ENCODE results near the gene MDFI.

The MDFI gene

DNA sequence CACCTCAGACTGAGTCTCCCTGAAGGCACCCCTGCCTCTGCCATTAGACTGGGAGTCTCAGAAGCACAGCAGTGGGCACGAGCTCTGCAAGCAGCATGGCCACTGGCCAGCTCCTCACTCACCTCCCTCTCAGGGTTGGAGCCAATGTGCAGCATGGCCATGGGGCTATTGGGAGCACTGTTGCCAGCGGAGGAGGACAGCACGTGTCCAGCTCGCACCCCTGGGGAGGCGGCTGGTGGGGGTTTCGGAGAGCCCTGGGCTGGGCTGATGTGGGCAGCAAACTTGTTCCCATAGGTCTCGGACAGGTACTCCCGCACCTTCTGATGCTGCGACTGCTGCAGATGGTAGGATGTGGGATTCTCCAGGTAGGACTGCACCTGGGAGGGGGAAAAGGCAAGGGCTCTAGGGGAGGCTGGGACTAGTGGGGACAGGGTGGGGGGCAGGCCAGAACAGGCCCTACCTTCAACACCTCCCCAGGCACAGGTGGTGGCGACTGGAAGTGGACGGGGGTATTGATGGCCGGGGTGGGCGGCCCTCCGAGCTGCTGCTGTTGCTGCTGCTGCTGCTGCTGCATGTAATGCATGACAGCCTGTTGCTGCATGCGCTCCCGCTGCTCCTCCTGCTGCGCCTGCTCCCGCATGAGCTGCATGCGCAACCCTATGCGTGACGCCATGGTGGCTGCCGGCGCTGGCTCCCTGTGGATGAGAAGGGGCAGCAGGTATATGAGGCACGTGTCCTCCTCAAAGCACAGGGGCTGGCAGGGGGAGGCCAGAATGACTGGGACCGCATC, 52.5 kb downstream of the MDFI start:
- FAIRE-seq = no peak

DNA sequence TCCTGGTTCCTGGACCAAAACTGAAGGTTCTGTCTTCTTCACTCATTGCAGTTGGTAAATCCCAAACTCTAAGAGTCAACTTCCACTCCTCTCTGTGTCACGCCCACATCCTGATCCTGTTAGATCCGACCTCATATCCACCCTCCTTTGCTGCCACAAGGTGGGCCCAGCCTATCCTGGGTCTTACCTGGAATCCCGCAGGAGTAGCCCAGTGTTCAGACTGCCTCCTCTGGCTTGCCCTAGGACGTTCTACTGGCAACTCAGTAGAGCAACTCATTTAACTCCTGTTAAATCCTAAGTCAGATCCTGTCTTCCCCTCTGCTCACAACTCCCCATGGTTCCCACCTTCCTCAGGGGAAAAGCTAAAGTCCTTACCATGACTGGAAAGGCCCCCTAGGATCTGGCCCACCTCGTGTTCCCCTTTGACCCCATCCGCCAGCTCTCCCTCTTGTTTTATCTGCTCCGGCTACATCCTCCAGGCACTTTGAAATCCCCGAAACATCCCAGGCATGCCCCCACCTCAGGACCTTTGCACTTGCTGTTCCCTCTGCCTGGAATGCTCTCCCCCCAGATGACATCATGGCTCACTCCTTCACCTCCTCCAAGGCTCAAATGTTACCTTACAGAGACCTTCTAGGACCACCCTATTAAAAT, 53.3 kb downstream of the MDFI start:
- no peak for FAIRE-seq

DNA sequence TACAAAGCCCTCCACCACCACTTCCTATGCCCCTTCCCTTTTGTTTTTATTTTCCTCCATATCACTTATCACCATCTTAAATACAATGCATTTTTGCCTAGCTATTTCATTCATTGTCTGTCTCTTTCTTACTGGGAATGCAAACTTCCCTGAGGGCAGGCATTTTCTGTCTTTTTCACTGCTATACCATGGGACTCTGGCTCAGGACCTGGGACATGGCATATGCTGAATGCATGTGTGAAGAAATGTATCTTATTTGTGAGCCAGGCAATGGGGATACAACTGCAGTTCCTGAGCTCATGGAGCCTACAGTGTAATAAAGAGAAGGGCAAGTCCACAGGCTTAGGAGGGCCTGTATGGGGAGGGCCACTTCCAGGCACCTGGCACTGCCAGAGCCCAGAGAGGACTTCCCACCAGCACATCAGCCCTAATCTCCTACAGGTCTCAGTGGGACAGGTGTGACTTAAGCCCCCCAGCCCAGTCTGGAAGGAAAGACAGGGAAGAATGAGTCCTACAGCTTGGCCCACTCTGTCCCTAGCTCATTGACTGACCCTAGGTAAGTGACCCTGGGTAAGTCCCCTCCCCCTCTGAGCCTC, 53.9 kb downstream of the MDFI start:
- no peak for FAIRE-seq

DNA sequence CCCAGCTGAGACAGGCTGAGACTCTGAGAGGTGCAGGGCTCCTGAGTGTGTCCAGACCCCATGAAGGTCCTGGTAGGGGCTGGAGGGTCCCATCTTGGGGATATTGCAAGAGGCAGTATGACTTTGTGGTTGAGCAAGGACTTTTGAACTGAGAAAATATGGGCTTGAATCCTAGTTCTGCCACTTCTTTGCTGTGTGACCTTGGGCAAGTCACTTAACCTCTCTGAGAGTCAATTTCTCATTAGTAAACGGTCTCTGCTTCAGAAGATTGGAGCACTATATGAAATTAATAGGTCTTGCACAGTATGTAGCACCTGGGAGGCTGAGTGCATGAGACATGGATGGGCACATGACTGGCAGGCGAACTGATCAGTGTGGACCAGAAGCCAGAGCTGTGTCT, 54.5 kb downstream of the MDFI start:
- no peak for FAIRE-seq

DNA sequence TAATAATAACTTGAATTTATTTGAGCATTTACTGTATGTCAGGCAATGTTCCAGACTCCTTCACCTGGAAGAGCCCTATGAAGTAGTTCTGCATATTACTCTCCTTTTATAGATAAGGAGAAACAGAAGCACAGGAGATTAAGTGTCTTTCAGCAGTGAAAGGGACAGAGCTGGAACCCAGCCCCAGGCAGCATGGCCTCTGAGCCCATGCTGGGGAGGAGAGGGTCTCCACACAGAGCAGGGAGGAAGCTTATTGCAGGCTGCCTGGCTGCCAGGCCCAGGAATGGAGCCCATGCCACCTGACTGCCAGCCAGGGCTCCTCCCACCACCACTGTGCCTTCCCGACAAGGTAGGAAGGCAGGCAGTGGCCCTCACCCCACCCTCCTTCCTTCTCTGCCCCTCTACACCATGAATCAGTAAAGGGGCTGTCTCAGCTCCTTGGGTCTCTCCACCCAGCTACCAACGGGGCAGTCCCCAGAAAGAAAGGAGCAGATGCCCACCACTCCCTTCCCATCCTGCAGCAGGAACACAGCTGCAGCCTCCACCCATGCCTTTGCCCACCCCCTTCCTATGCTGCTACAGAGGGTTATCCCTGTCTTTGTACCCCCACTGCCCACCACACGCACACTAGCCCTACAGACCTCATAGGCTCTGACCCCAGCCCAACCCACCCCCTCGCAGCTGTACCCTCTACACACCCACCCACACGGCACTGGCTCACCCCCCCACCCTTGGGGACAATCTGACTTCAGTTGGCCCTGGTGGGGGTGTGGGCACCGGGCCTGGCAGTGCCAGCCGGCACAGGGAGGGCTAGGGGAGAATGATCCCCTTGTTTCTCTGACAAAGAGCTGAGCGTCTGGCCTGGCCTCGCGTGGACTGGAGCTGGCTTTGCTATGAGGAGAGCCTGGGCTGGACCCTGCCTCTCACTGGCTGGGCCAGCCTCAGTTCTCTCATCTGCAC, 55.3 kb downstream of the MDFI start:
- no peak for FAIRE-seq

DNA sequence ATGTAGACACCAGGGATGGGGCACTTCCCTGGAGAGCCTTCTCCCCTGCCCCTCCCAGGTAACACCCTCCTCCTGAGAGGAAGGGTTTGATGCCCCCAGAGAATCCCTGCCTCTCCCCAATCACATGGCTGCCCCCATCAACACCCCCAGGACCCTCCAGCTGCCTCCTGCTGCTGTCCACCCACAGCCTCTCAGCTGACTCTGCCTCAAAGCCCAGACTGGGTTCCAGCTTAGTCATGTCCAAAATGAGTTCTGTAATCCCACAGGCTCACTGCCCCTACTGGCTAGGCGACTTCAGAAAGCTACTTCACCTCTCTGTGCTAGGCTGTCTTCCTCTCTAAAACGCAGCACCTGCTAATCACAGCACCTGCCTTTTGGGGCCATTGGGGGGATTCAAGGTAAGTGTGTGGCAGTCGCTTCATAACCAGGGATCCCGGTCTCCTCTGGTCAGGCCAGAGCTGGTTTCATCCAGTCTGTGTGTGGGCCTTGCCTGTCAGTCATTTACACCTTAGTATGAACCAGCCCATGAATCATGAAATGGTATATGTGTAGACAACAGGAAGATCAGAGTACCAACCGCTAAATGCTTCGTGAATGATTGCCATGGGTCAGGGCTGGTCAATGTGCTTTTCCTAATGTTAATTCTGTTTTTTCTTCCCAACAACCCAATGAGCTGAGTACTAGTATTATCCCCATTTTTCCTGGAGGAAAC, 56.7 kb downstream of the MDFI start:
- no peak for FAIRE-seq

DNA sequence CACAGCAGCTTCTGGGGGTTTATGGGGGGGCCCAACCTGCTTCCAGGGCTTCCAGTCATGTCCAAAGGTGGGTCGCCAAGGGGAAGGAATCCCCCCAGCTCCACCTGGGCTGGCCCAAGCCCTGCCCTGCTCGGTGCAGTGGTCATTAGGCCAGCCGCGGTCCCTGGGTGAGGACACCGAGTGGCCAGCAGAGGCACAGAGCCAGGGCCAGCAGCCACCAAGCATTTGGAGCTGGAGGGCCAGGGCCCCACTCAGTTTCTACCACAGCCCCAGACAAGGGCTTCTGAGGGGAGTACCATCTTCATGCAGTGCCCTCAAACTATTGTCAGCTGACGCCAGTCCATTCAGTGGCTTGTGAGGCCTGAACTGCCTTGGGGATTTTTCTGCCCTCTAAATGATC, 57.6 kb downstream of the MDFI start:
- no peak for FAIRE-seq

DNA sequence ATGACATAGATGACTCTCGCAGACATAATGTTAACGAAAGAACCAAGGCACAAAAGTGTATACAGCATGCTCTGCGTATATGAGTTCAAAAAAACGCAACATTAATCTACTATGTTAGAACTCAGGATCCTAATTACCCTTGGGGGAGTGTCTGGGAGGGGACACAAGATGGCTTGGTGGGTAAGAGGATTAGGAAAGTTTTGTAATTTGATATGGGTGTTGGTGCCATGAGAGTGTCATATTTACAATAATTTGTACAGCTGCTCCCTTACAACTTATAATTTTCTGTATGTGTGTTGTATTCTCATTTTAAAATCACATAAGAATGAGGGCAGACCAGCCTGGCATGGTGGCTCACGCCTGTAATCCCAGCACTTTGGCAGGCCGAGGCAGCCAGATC, 58.5 kb downstream of the MDFI start:
- FAIRE-seq = no peak

DNA sequence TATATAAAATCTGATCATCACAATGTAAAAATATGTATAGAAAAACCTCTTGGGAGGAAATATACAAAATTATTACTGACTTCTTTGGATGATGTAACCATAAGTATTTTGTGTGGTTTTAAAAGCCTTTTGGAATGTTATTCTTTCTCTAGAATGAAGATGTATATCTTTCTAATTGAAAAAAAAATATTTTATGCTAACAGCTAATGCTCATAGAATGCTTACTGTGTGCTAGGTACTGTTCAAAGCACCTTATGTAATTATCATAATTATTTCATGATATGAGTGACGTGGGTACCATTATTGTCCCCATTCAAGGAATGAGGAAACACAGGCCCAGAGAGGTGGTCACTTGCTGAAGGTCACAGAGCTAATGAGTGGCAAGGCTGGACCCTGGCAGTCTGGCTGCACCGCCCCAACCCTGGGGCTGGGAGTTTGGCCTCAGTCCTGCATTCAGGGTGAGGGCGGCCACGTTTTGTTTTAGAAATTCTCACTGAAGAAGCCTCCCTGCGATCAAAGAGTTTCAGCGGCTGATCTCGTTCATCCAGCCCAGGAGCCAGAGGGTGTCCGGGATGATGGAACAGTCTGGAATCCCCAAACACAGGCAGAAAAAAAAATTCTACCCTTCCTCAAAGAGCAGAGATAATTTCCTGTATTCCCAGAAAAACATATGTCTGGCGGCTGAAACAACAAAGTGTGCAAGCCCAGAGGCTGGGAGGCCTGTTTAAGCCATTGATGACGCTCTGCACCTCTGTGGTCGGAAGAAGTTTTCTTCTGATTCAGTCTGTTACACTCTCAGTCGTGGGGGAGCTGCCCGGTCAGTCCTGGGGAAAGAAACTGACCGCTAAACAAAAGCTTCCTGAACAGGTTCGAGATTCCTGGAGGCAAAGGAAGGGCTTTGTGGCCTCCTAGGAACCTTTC, 59.9 kb downstream of the MDFI start:
- no peak for FAIRE-seq

DNA sequence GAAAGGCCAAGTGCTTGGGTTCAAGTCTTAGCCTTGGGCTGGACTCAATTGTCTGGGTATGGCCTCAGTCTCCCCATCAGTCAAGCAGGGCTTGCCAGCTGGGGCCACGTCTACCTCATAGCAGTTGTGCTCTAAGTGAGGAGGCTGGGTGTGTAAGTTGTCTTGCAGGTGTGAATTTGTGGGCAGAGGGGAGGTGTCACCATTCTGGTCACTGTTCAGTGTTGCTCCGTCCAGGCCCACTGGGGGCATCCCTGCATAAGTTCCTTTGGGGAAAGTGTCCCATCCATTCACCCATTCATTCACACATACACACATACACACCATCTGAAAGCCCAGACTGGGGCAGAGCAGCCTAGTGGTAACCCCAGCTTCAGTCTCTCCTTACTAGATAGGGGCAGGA, 60.8 kb downstream of the MDFI start:
- FAIRE-seq = no peak

DNA sequence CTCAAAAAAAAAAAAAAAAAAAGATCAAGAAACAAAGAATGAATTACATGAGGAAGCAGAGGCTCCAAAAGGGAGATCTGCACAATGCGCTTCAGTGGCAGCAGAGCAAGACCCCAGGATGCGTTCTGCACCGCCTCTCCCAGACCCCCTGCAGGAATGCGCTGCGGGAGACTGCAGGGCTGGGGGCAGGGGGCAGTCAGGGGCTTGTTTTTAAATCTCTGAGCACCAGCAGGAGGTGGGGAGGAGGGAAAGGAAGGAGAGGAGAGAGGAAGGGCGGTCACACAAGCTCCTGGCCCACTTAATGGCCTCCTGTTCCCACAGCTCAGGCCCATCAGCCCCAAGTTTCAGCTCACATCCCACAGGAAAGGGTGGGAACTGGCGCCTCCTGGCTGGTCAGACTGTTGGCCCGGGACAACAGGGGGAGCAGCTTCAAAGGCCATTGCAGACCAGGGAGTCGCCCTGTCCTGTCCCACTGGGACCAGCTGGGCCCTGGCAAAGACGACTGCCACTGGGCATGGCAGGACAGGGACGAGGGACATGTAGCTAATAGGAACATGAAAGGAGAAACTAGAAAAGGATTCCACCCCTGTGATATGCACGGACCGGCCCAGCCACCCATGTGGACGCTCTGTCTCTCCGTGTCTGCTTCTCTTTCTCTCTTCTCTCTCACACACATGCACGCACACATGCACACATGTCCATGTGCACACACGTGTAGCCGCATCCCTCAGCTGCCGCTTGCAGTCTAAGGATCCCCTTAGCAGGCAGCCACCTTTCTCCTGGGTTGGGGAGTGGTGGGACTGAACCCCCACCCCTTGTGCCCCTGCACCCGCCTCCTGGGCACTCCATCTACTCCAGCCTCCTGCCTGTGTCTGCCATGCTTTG, 62.4 kb downstream of the MDFI start:
- no peak for FAIRE-seq

DNA sequence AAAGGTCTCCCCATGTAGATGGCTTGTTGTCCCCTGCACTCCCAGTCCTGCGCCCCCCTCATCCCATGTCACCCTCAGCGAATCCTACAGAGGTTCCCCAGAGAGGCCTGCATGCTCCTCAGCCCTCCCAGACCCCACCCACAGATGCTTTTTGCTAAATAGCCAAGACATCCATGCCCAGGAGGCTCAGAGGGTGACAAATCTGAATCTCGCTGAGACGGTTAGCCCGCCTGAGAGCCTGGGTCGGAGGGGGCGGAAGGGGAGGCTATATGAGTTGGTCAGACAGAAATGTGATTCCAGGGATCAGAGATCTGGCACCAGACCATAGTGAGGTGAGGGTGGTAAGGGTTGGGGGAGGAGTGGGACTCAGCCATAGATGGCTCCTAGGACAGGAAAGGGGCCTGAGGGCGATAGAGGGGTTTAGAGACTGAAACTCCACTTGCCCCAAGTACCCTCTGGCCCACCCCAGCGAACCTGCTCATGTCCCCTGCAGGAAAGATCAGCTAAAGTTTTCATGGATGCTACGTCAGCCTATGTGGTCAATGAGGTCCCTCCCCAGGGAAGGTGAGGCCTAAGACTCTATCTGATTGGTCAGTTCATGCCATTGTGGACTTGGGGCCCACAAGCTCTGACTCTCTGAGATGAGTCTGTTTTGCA, 63.9 kb downstream of the MDFI start:
- no peak for FAIRE-seq

DNA sequence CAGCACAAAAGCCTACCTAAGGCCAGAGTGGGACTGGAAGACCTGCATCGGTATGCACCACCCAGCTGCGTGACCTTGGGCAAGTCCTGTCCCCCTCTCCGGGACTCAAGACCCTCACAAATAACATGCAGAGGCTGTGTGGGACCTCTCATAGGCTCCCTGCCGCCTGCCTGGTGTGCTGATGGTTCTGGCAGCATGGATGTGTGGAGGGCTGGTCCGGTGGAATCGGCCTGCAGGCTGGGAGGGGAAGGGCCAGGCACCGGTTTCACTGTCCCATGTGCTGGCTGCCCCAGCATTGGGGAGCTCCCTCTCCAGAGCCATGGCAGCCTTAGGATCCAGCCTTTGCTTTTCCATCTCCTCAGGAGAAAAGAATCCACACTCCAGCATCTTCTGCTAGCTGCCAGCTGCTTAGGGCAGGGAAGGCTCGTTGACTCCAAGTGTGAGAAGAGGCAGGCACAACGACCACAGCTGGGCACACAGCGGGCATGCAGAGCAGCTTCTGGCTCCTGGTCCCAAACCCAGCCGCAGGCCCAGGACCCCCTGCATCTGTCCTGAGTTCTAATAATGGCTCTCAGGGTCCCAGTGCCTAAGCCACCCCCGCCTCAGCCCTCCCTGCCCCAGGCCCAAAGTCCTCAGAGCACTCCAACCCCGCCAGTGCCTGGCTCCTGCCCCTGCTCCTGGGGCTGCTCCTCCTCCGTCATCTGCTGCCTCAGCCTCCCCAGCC, 64.7 kb downstream of the MDFI start:
- no peak for FAIRE-seq
